Panc1 (cell line): ENCODE results near the gene FAM13B. TPM values are rescaled to one million over a fixed set of nuclear protein-coding genes. Genes with fewer than 3 reads are reported as not detected.

ENCODE experiments used
- ATAC-seq: fragments of 200-7000 bp; cut with Tn5 transposase; 2 replicates; pipeline ENCODE4 v1.9.1; 2020; ENCODE audit warnings: mild to moderate bottlenecking, moderate library complexity
- BruUV-seq: library from RNA; stranded (reverse); fragments of 400-500 nt; replicated peaks from 2 replicates; lab custom pipeline; 2021; lab: Mats Ljungman, UMichigan
- CTCF ChIA-PET: fragments of 300-600 bp; sonication (Branson Sonifier 250); formaldehyde crosslinking; loops from one replicate; lab custom pipeline; 2022; ENCODE audit warnings: antibody characterized with exemption; lab: Charles Lee
- POLR2A ChIA-PET: fragments of 300-600 bp; sonication (Branson Sonifier 250); formaldehyde crosslinking; loops from one replicate; lab custom pipeline; 2022; ENCODE audit warnings: antibody characterized with exemption; lab: Charles Lee
- DNase-seq: peaks from one replicate; pipeline ENCODE4 v3.0.0-alpha.2; 2010; ENCODE audit warnings: low read depth, low spot score
- H3K27ac ChIP-seq: 2 replicates; pipeline ENCODE4 v1.5.1; 2011; ENCODE audit warnings: mild to moderate bottlenecking, low read length, inconsistent platforms
- H3K27me3 ChIP-seq: fragments of 200-500 bp; sonication (Bioruptor generic); 2 replicates; pipeline ENCODE4 v1.6.0; 2014; ENCODE audit warnings: low read length, inconsistent platforms; ENCODE audit not compliant: control insufficient read depth, insufficient read depth
- H3K36me3 ChIP-seq: fragments of 200-500 bp; sonication (Bioruptor generic); 2 replicates; pipeline ENCODE4 v1.5.1; 2014; ENCODE audit warnings: inconsistent platforms, mild to moderate bottlenecking, low read length, moderate library complexity; ENCODE audit not compliant: control insufficient read depth, insufficient read depth
- H3K4me1 ChIP-seq: 2 replicates; pipeline ENCODE4 v1.5.1; 2011; ENCODE audit warnings: inconsistent platforms, mild to moderate bottlenecking, low read length, moderate library complexity; ENCODE audit not compliant: control insufficient read depth, insufficient read depth
- H3K4me3 ChIP-seq, 2 experiments: 2 replicates each; pipeline ENCODE4 v1.5.1; 2011 to 2012; ENCODE audit warnings: low read depth in 2 of 2, low read length in 2 of 2, mild to moderate bottlenecking in 2 of 2, inconsistent platforms in 1 of 2, moderate library complexity in 1 of 2
- H3K9me3 ChIP-seq: fragments of 200-500 bp; sonication (Bioruptor generic); 2 replicates; pipeline ENCODE4 v1.5.1; 2014; ENCODE audit warnings: low read depth, mild to moderate bottlenecking, inconsistent platforms, low read length, moderate library complexity; ENCODE audit not compliant: control insufficient read depth, insufficient read depth
- POLR2AphosphoS5 ChIP-seq: IDR thresholded peaks from 2 replicates; pipeline ENCODE4 v1.6.1; 2012; ENCODE audit warnings: mild to moderate bottlenecking, low read depth, low read length, moderate library complexity
- SIN3A ChIP-seq: IDR thresholded peaks from 2 replicates; pipeline ENCODE4 v1.6.1; 2012; ENCODE audit warnings: low read depth, mild to moderate bottlenecking, low read length, moderate library complexity, borderline replicate concordance; ENCODE audit not compliant: insufficient read depth
- TCF7L2 ChIP-seq: IDR thresholded peaks from 2 replicates; pipeline ENCODE4 v1.6.1; 2011; ENCODE audit warnings: mild to moderate bottlenecking, low read depth, low read length, inconsistent platforms
- in situ Hi-C: cut with HindIII; loops from 2 replicates; pipeline ENCODE4 v1.10.0; 2016; ENCODE audit warnings: low sequenced_read_pairs, low pct_unique_long_range_greater_than_20kb
- intact Hi-C: fragments of 100-400 bp; cut with micrococcal nuclease; formaldehyde crosslinking; loops from one replicate; pipeline ENCODE4 v1.10.0; 2022; ENCODE audit not compliant: unreplicated experiment
- total RNA-seq: library from RNA; stranded (reverse); gene quantifications from one replicate; pipeline ENCODE4 v1.2.1, GENCODE V29; 2021; ENCODE audit not compliant: unreplicated experiment
- TF ChIP-seq, protein P1 (sequence below), 2 experiments: IDR thresholded peaks; 2 replicates each; pipeline ENCODE4 v1.6.1; 2011 to 2012; ENCODE audit warnings: low read depth in 2 of 2, control low read depth in 1 of 2, low read length in 1 of 2, mild to moderate bottlenecking in 1 of 2, moderate library complexity in 1 of 2; ENCODE audit not compliant: insufficient read depth in 1 of 2
- TF ChIP-seq, protein P2 (sequence below): fragments of 450-650 bp; IDR thresholded peaks from 2 replicates; pipeline ENCODE4 v1.5.1; 2017; ENCODE audit warnings: mild to moderate bottlenecking

Gene FAM13B
- total RNA-seq, 1 experiment from 2014 or later: 34.9 TPM

DNA sequence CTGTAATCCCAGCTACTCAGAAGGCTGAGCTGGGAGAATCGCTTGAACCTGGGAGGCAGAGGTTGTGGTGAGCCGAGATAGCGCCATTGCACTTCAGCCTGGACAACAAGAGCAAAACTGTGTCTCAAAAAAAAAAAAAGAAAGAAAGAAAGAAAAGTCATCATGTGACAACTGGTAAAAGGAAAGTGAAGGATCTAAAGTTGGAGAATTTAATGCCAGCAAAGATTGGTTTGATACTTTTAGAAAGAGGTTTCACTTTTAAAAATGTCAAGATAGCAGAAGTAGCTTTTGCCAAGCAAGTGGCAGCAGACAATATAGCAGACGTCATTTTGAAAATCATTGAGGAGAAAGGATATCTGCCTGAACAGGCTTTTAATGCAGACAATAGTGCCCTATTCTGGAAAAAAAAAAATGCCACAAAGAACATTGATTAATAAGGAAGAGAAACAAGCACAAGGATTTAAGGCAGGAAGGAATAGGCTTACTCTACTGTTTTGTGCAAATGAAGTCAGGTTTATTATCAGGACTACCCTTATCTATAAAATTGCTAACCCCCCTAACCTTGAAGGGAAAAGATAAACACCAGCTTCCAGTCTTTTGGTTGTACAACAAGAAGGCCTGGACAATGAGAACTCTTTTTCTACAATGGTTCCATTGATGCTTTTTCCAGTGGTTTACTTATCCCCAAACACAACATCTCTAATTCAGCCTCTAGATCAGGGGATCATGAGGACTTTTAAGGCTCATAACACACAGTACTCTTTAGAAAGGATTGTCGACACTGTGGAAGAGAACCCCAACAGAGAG lies 131.7 kb downstream of the FAM13B start:
- Histone ChIP-seq H3K9me3 (no peaks in the 10 kb centered on the region), H3K4me3 (peak overlapping the region in 1 of 2 experiments; percentile 8; a peak in 1 of 4 replicates), H3K4me1 (peaks cover 4% of the 10 kb centered on the region; the same call in 1 of the 2 replicates), H3K27me3 (no peaks in the 10 kb centered on the region), H3K36me3 (no peaks in the 10 kb centered on the region), H3K27ac (no peak overlapping the region)
- ChIA-PET CTCF (interaction anchor here (0.7 kb wide), 1 partner anchor 521 kb away, joined by 3 read pairs; no protein-coding TSS in a partner anchor), POLR2A (interaction anchor here (0.7 kb wide), 2 partner anchors 35 to 58 kb away, joined by 4 to 6 read pairs; no protein-coding TSS in a partner anchor)
- DNase-seq (no peak), ATAC-seq (no peak)
- in situ Hi-C loops (no loop called here), intact Hi-C loops (no loop called here)
- TF ChIP-seq POLR2AphosphoS5 (no peak), TCF7L2 (no peak), SIN3A (no peak)
- TF ChIP-seq, protein P1, sequence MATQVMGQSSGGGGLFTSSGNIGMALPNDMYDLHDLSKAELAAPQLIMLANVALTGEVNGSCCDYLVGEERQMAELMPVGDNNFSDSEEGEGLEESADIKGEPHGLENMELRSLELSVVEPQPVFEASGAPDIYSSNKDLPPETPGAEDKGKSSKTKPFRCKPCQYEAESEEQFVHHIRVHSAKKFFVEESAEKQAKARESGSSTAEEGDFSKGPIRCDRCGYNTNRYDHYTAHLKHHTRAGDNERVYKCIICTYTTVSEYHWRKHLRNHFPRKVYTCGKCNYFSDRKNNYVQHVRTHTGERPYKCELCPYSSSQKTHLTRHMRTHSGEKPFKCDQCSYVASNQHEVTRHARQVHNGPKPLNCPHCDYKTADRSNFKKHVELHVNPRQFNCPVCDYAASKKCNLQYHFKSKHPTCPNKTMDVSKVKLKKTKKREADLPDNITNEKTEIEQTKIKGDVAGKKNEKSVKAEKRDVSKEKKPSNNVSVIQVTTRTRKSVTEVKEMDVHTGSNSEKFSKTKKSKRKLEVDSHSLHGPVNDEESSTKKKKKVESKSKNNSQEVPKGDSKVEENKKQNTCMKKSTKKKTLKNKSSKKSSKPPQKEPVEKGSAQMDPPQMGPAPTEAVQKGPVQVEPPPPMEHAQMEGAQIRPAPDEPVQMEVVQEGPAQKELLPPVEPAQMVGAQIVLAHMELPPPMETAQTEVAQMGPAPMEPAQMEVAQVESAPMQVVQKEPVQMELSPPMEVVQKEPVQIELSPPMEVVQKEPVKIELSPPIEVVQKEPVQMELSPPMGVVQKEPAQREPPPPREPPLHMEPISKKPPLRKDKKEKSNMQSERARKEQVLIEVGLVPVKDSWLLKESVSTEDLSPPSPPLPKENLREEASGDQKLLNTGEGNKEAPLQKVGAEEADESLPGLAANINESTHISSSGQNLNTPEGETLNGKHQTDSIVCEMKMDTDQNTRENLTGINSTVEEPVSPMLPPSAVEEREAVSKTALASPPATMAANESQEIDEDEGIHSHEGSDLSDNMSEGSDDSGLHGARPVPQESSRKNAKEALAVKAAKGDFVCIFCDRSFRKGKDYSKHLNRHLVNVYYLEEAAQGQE (IDR thresholded peaks at IDR 0.05; ENCODE audit: insufficient read depth in 1 of 2, low read depth in 2 of 2, low read length in 1 of 2): no peak
- TF ChIP-seq, protein P2, sequence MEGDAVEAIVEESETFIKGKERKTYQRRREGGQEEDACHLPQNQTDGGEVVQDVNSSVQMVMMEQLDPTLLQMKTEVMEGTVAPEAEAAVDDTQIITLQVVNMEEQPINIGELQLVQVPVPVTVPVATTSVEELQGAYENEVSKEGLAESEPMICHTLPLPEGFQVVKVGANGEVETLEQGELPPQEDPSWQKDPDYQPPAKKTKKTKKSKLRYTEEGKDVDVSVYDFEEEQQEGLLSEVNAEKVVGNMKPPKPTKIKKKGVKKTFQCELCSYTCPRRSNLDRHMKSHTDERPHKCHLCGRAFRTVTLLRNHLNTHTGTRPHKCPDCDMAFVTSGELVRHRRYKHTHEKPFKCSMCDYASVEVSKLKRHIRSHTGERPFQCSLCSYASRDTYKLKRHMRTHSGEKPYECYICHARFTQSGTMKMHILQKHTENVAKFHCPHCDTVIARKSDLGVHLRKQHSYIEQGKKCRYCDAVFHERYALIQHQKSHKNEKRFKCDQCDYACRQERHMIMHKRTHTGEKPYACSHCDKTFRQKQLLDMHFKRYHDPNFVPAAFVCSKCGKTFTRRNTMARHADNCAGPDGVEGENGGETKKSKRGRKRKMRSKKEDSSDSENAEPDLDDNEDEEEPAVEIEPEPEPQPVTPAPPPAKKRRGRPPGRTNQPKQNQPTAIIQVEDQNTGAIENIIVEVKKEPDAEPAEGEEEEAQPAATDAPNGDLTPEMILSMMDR: no peak
- no TSS peak for BruUV-seq

DNA sequence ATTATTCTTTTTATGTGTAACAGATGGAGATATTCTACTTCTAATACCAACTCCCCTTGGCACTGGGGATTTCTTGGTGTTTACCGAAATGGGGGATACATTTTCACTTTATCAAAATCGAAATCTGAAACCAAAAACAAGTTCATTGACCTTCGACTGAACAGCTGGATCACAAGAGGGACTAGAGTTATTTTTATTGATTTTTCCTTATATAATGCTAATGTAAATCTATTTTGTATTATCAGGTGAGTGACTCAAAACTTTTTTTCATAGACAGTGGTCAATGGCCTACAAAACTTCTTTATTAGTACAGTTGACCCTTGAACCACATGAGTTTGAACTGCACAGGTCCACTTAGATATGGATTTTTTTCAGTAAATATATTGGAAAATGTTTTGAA lies 133.4 kb downstream of the FAM13B start:
- Histone ChIP-seq H3K9me3 (no peaks in the 10 kb centered on the region), H3K27me3 (no peaks in the 10 kb centered on the region), H3K36me3 (no peaks in the 10 kb centered on the region), H3K4me3 (no peak overlapping the region), H3K4me1 (peaks cover 4% of the 10 kb centered on the region; the same call in 1 of the 2 replicates), H3K27ac (no peak overlapping the region)
- TF ChIP-seq, protein P1 (IDR thresholded peaks at IDR 0.05; ENCODE audit: insufficient read depth in 1 of 2, low read depth in 2 of 2, low read length in 1 of 2): no peak
- TF ChIP-seq SIN3A (no peak), POLR2AphosphoS5 (no peak)
- TF ChIP-seq, protein P2: no peak
- DNase-seq: no peak
- CTCF ChIA-PET: no interaction called here
- intact Hi-C loops (no loop called here), in situ Hi-C loops (no loop called here)
- no TSS peak for BruUV-seq
- no peak for ATAC-seq
- POLR2A ChIA-PET: no interaction called here
